ENCODE measurements around the gene CTBP2. TPM values are rescaled to one million over a fixed set of nuclear protein-coding genes. Genes with fewer than 3 reads are reported as not detected.
A peak's percentile ranks its signal among the peaks of the same experiment; 100 is the strongest.

The CTBP2 gene
- total RNA-seq, 1 experiment from 2014 or later = 125 TPM

GRCh38 chr10:125124115-125124487 is 36.3 kb downstream of the CTBP2 start:
- TF ChIP-seq POLR2AphosphoS5 (IDR thresholded peaks at IDR 0.05; ENCODE audit: low read depth, low read length) (no peak), CTCF (IDR thresholded peaks at IDR 0.05) (no peak), REST (IDR thresholded peaks at IDR 0.05; ENCODE audit: insufficient read depth in 1 of 2, low read depth in 2 of 2, low read length in 1 of 2) (no peak), TCF7L2 (IDR thresholded peaks at IDR 0.05; ENCODE audit: low read depth, low read length) (no peak), SIN3A (IDR thresholded peaks at IDR 0.05; ENCODE audit: borderline replicate concordance, insufficient read depth, low read depth, low read length) (no peak)
- Histone ChIP-seq H3K27me3 (ENCODE audit: control insufficient read depth, insufficient read depth, low read length) (no peaks in the 10 kb centered on the region), H3K27ac (ENCODE audit: low read length) (peak overlapping the region; percentile 67), H3K4me3 (ENCODE audit: low read depth in 2 of 2, low read length in 2 of 2) (peak overlapping the region in 1 of 2 experiments; percentile 30; a peak in 3 of 4 replicates), H3K4me1 (ENCODE audit: control insufficient read depth, insufficient read depth, low read length) (peaks cover 38% of the 10 kb centered on the region), H3K36me3 (ENCODE audit: control insufficient read depth, insufficient read depth, low read length) (no peaks in the 10 kb centered on the region), H3K9me3 (ENCODE audit: control insufficient read depth, insufficient read depth, low read depth, low read length) (no peaks in the 10 kb centered on the region)
- ChIA-PET POLR2A (interaction anchor here (0.6 kb wide), 1 partner anchor 31 kb away, joined by 4 read pairs; no protein-coding TSS in a partner anchor), CTCF (no interaction called here)
- intact Hi-C loops (cut with micrococcal nuclease; ENCODE audit: unreplicated experiment) (no loop called here), in situ Hi-C loops (cut with HindIII; ENCODE audit: low pct_unique_long_range_greater_than_20kb, low sequenced_read_pairs) (no loop called here)
- BruUV-seq (replicated peaks) = no TSS peak
- DNase-seq (ENCODE audit: low read depth, low spot score) (no peak), ATAC-seq (peak; percentile 18; the same call in 1 of the 2 replicates)

DNA sequence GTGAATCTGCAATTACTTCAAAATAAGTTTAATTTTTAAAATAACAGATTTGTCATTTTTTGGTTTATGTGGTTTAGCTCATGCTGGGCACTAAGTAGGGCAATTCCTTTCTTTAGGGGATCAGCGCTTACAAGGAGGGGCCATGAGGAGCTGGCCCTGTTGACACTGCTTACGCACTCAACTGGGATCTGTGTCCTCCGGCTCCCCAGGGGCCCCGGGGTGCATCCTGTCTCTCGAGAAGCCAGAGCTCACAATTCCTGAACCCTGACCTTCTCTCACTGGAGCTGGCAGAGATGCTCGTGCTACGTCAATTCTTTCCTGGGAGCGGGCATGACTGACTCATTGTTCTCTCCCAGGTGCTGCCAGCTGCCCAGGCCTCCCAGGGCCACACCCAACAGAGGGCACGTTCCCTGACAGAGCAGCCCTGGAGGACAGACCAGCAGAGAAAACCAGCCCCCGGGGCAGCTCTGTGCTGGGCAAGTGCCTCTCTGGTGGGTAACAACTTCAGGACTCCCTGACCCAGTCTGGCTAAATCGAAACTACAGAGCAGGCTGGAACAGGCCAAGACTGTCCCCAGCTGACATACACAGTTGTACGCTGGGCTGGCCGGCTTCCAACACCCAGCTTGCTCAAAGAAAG is 36.8 kb downstream of the CTBP2 start:
- no peak for TF ChIP-seq REST (IDR thresholded peaks at IDR 0.05; ENCODE audit: insufficient read depth in 1 of 2, low read depth in 2 of 2, low read length in 1 of 2)
- no peak for TF ChIP-seq CTCF (IDR thresholded peaks at IDR 0.05)
- no peak for TF ChIP-seq TCF7L2 (IDR thresholded peaks at IDR 0.05; ENCODE audit: low read depth, low read length)
- no peak for TF ChIP-seq POLR2AphosphoS5 (IDR thresholded peaks at IDR 0.05; ENCODE audit: low read depth, low read length)
- TF ChIP-seq SIN3A (IDR thresholded peaks at IDR 0.05; ENCODE audit: borderline replicate concordance, insufficient read depth, low read depth, low read length) = no peak
- Histone ChIP-seq H3K4me1 (ENCODE audit: control insufficient read depth, insufficient read depth, low read length) (peaks cover 42% of the 10 kb centered on the region), H3K9me3 (ENCODE audit: control insufficient read depth, insufficient read depth, low read depth, low read length) (no peaks in the 10 kb centered on the region), H3K27ac (ENCODE audit: low read length) (peak overlapping the region; percentile 67), H3K4me3 (ENCODE audit: low read depth in 2 of 2, low read length in 2 of 2) (peak overlapping the region in 1 of 2 experiments; percentile 30; a peak in 3 of 4 replicates), H3K36me3 (ENCODE audit: control insufficient read depth, insufficient read depth, low read length) (no peaks in the 10 kb centered on the region), H3K27me3 (ENCODE audit: control insufficient read depth, insufficient read depth, low read length) (no peaks in the 10 kb centered on the region)
- BruUV-seq (replicated peaks) = no TSS peak
- in situ Hi-C loops (cut with HindIII; ENCODE audit: low pct_unique_long_range_greater_than_20kb, low sequenced_read_pairs) = no loop called here
- ChIA-PET POLR2A (interaction anchor here (0.6 kb wide), 1 partner anchor 32 kb away, joined by 4 read pairs; no protein-coding TSS in a partner anchor), CTCF (no interaction called here)
- peak; percentile 88 for ATAC-seq
- DNase-seq (ENCODE audit: low read depth, low spot score) = peak; percentile 60
- intact Hi-C loops (cut with micrococcal nuclease; ENCODE audit: unreplicated experiment) = no loop called here

All from Panc1 (cell line).